ENCODE measurements around the gene RNPEP. TPM values are rescaled to one million over a fixed set of nuclear protein-coding genes. Genes with fewer than 3 reads are reported as not detected.

The RNPEP gene
- total and polyA plus RNA-seq, 2 of the 8 experiments (the other 6 are each of a cell fraction or from before 2014, with no cell fraction given), result 34.1 to 51.1 TPM

GRCh38 chr1:201955009-201955728, 27.3 kb upstream of the RNPEP start, which contains the start of gene TIMM17A (continued):
- TF ChIP-seq JUN (IDR thresholded peaks at IDR 0.05; ENCODE audit: low read depth, low read length), result 0 out of 2 replicates have a peak, but pooled peaks have one; percentile 4
- no peak for TF ChIP-seq POU5F1 (IDR thresholded peaks at IDR 0.05; ENCODE audit: low read depth, low read length)
- no peak for TF ChIP-seq NANOG (IDR thresholded peaks at IDR 0.05; ENCODE audit: insufficient read depth, low read depth, low read length, poor library complexity, severe bottlenecking)
- TF ChIP-seq TBP (IDR thresholded peaks at IDR 0.05; ENCODE audit: low read depth, low read length), result peak; percentile 80
